ENCODE results near the gene PPP2R5B.
A peak's percentile ranks its signal among the peaks of the same experiment; 100 is the strongest.

Gene PPP2R5B

GRCh38 chr11:64923944-64924909, at the start of gene PPP2R5B:
TSS of gene PPP2R5B (plus strand) at chr11:64924689. CDS start at chr11:64925735, 1,046 bp downstream.
- DNase-seq: peak; percentile 89

- DNase-seq: no peak
These were observed 48.9 kb upstream of the PPP2R5B start for GRCh38 chr11:64875369-64876228.

DNA sequence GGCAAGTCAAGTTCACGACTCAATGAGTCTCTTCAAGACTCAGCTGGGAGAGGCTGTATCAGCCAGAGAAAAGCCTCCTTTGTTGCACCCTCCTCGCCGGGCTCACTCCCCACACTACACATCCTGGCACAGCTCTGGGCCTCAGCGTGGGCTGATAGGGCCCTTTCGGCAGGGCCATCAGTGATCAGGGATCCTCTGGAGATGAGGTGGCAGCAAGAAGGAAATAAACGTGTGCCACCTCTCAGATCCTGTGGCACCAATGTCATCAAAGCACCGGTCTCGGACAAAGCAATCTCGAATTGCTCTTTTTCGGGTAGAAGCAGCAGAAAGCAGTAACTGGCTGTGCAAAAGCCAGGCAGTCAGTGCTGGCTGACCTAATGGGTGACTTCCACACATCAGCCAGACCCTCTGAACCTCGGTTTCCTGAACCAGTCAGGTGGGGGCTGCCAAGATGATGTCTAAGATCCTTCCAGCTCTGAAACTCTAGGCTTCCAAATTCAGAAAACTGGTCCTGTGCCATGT, 48.2 kb upstream of the PPP2R5B start:
- no peak for DNase-seq

GRCh38 chr11:64876835-64877341, 47.6 kb upstream of the PPP2R5B start:
- DNase-seq: no peak

GRCh38 chr11:64877390-64878222, 46.9 kb upstream of the PPP2R5B start:
- DNase-seq: no peak

- DNase-seq: no peak
These were observed 46.3 kb upstream of the PPP2R5B start for GRCh38 chr11:64878223-64878493.

DNA sequence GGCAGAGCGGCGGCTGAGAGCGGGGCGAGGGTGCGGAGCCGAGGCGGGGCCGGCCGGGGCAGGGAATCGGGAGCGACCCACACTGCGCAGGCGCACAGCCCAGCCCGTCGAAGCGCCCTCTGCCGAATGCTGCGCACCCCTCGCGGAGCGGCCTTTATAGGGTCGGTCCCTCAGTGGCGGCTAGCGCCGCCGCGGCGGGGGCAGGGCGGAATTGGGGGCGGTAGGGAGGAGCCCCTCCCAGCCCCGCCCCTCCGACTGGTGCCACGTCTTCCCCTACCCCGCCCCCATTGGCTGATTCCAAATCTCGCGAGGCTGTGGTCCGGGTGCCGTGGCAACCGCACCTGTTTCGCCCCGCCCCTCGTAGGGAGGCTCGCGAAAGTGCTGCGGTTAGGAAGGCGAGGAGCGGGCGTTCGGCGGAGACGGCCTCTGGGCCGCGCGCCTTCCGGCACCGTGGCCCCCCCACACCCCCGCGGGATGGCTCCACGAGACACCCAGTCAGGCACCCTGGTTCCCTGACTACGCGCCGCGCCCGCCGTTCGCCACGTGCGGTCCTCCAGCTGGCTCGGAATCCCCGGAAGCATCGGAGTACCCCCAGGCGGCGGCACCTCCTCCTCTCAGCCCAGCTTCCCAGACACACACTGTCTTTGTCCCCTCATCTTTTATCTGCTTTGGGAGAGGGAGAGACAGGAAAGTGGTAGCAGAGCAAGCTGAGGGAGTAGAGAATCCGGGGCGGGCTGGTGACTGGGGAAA, 45.8 kb upstream of the PPP2R5B start, which contains the start of gene EHD1:
TSS of gene EHD1 (minus strand) at position 128 of the 750 bp plus-strand sequence. CDS start 157 bp downstream, outside the sequence.
- DNase-seq: peak; percentile 100

- DNase-seq: no peak
These were observed 45.1 kb upstream of the PPP2R5B start for GRCh38 chr11:64879244-64879900.

- no peak for DNase-seq
These were observed 44.1 kb upstream of the PPP2R5B start for GRCh38 chr11:64880240-64881001.

DNA sequence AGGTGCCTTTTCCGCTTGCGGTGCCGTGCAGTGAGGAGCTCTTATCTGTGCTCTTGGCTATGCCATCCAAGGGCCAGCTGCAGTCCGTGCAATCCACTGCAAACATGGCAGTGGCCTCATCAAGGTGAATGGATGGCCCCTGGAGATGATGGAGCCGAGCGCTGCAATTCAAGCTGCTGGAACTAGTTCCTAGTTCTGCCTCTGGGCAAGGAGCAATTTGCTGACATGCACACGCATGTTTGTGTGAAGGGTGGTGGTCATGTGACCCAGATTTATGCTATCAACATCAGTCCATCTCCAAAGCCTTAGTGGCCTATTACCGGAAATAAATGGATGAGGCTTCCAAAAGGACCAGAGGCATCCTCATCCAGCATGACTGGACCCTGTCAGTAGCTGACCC, 43.0 kb upstream of the PPP2R5B start:
- no peak for DNase-seq

DNA sequence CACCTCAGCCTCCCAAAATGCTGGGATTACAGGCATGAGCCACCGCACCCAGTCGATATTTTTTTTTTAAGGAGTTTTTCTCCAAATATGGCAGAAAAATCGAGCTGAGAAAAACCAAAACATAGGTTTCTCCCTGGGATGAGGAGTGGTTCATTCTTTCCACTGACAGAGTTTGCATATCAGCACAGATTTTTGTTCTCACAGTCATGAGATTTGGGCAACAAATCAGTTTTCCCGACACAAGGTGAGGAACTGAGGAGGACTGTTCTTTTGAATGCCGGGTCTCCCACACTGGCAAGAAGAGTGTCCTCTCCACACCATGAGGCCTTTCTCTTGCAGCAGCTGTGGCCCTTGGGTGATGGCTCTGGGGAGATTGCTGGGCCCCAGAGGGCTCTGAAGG, 42.2 kb upstream of the PPP2R5B start:
- DNase-seq: no peak

DNA sequence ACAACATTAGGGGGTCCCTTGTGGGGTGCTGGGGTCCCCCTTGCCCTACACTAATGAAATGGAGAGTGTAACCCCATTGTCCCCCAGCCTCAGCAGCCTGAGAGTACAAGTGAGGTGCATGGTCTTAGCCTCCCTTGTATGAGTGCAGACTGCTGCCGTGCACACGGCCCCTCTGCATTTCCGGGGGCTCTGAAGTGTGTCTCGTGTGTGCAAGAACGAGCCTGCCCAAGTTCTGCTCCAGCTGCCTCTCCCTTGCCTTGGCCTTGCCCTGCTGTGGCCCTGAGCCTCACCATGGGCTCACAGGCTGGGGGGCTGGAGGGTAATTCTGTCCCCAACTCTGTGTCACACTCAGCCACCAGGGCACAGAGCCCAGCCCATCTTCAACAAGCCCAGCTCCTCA, 40.9 kb upstream of the PPP2R5B start:
- no peak for DNase-seq

- DNase-seq: no peak
These were observed 40.5 kb upstream of the PPP2R5B start for GRCh38 chr11:64884019-64884418.

- no peak for DNase-seq
These were observed 38.9 kb upstream of the PPP2R5B start for GRCh38 chr11:64885367-64886286.

DNA sequence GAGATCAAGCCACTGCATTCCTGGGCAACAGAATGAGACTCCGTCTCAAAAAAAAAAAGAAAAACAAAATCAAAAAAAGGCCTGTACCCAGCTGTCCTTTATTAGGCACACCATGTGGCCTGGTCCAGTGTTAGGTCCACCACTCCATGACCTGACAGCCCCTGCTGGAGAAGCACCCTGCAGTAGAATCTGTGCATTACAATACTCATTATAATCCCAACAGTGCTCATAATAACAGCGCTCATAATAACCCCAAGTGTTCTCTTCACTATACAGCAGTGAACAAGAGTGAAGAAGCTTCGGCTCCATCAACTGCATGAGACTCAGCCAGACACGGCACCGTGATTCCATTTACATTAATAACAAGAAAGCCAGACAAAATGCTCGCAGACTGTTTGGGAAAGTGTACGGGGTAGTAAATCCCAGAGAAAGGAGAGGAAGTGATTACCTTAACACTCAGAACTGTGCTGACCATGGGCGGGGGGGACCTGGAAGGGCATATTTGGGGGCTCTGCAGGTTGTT, 37.2 kb upstream of the PPP2R5B start:
- DNase-seq: no peak

DNA sequence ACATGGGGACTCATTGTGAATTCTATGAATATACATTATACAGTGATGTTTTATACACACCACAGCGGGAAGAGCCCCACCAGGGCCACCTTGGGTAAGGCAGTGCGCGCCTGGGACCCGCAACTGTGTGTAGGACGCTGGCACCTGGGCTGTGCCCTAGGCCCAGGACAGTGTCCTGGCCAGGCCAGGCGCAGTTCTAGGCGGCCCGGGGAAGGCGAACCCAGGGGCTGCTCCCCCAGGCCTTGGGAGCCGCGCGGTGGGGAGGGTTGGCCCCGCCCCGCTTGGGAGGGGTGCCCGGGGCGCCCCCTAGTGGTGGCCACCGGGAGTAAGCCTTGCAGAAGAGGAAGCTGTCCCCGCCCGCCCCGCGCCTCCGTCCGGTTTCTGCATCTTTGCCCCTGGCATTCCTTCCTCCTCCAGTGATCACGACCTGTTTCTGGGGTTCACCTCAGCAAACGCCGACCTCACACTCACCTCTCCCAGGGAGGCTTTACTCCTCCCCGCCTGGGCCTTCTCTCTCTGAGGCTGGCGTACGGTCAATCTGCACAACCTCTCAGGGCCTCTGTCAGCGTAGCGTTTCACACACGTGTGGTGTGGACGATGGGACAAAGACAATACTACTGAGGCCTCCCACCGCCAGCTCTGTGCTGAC, 36.6 kb upstream of the PPP2R5B start:
- peak; percentile 86 for DNase-seq

GRCh38 chr11:64888406-64888728, 36.1 kb upstream of the PPP2R5B start:
- DNase-seq: no peak

DNA sequence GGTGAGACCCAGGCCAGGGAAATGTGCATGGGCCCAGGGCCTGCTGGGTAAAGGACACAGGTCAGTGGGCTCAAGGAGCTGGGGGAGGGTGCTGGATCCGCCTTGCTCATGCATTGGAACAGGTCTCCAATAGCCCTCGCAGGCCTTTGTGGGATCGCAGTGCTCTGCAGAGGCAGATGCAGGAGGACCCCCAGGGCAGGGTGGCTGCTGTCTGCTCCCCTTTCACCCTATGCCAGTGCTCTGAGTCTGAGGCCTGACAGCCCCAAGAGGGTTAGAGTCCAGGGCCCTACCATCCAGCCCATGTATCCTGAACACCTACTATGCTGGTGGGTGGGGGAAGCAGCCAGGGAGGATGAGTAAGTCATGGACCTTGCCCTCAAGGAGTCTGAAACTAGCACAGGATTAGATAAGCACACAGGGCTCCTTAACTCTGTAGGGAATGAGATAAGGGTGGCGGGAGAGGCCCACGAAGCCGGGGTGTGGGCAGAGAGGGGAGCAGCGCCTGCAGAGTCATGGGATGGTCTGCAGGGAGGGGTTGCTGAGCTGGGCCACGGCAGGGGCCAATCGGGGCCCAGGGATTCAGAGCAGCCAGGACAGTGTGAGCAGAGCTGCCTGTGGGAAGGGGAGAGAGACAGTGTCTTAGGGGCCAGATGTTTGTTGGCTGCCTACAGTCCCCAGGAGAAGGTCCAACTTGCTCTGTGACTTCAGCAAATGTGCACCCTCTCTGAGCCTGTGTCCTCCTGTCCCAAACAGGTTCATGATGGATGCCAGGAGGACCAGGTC, 35.6 kb upstream of the PPP2R5B start:
- no peak for DNase-seq
